Neutrophil (primary cell): ENCODE results near the gene S100A3.
"Not testable (repeated sequence)": the region's sequence is repeated elsewhere in the genome, so short reads cannot be mapped to it uniquely, and the experiment has no call there.

Experiments
- H3K27ac ChIP-seq: fragments of 200-600 bp; sonication (generic); 2 replicates; pipeline ENCODE4 v1.5.1; 2016; ENCODE audit warnings: mild to moderate bottlenecking, moderate library complexity
- H3K27me3 ChIP-seq: fragments of 200-600 bp; sonication (generic); 2 replicates; pipeline ENCODE4 v1.6.0; 2016; ENCODE audit warnings: mild to moderate bottlenecking
- H3K36me3 ChIP-seq: fragments of 200-600 bp; sonication (generic); 2 replicates; pipeline ENCODE4 v1.5.1; 2017
- H3K4me1 ChIP-seq, 2 experiments: fragments of 200-600 bp in 1 of 2; sonication (generic) in 1 of 2; 1 replicate in 1 of 2; 2 replicates in 1 of 2; pipeline versions ENCODE4 v1.5.1 to v1.6.1; 2013 to 2016; ENCODE audit warnings: low read depth in 1 of 2, low read length in 1 of 2, mild to moderate bottlenecking in 1 of 2, moderate library complexity in 1 of 2; ENCODE audit not compliant: control insufficient read depth in 1 of 2, insufficient read depth in 1 of 2
- H3K4me3 ChIP-seq, 2 experiments: fragments of 200-600 bp in 1 of 2; sonication (generic) in 1 of 2; 1 replicate in 1 of 2; 2 replicates in 1 of 2; pipeline ENCODE4 v1.5.1; 2013 to 2016; ENCODE audit warnings: low read depth in 1 of 2, low read length in 1 of 2, mild to moderate bottlenecking in 1 of 2, moderate library complexity in 1 of 2
- H3K9me3 ChIP-seq: fragments of 200-600 bp; sonication (generic); 2 replicates; pipeline ENCODE4 v1.5.1; 2016
- TF ChIP-seq, protein P1 (sequence below): fragments of 200-600 bp; sonication (generic); IDR thresholded peaks from 2 replicates; pipeline ENCODE4 v1.5.1; 2016; ENCODE audit warnings: antibody characterized with exemption

S100A3 gene

DNA sequence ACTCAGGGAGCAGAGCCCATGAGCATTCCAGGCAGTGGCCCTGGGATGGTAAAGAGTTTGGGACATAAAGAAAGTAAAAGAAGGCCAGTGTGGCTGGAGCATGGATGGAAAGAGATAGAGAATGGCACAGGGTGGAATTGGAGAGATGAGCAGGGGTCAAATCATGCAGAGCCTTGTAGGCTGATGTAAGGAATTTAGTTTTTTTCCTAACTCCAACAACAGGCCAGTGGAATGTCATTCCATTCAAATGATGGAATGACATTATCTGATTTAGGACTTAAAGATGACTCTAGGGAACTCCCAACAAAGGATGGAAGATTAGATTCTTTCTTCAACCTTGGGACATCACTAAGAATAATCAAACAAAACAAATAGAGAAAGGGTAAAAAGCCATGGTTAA lies 29.4 kb upstream of the S100A3 start:
- Histone ChIP-seq H3K27ac (no peak overlapping the region), H3K36me3 (no peaks in the 10 kb centered on the region)

DNA sequence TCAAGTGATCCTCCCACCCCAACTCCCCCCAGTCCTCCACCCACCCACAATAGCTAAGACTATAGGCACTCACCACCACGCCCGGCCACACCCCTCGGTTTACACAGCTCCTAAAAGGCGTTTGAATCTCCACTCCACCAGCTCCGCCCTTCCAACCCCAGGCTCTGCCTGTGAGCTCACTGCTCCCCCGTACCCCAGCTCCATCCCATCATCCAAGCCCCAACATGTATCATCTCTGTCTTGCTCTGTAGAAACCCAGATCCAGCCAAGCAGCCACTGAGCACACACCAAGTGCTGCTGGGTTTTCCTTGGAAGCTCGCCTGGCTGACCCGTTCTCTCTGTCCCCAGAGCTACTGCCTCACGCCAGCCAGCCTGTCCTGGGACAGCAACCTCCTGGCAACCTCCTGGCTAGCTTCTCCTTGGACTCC lies 28.6 kb upstream of the S100A3 start:
- H3K36me3 ChIP-seq: no peaks in the 10 kb centered on the region
- peaks cover 23% of the 10 kb centered on the region for H3K27me3 ChIP-seq
- H3K4me1 ChIP-seq: peaks cover 20 to 22% of the 10 kb centered on the region in 2 experiments
- no peak overlapping the region for H3K27ac ChIP-seq
- TF ChIP-seq, protein P1, sequence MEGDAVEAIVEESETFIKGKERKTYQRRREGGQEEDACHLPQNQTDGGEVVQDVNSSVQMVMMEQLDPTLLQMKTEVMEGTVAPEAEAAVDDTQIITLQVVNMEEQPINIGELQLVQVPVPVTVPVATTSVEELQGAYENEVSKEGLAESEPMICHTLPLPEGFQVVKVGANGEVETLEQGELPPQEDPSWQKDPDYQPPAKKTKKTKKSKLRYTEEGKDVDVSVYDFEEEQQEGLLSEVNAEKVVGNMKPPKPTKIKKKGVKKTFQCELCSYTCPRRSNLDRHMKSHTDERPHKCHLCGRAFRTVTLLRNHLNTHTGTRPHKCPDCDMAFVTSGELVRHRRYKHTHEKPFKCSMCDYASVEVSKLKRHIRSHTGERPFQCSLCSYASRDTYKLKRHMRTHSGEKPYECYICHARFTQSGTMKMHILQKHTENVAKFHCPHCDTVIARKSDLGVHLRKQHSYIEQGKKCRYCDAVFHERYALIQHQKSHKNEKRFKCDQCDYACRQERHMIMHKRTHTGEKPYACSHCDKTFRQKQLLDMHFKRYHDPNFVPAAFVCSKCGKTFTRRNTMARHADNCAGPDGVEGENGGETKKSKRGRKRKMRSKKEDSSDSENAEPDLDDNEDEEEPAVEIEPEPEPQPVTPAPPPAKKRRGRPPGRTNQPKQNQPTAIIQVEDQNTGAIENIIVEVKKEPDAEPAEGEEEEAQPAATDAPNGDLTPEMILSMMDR: no peak
- no peaks in the 10 kb centered on the region for H3K9me3 ChIP-seq
- H3K4me3 ChIP-seq: no peak overlapping the region

More for the DNA sequence above, 29.4 kb upstream of the S100A3 start:
- Histone ChIP-seq H3K4me1 (peaks cover 12 to 13% of the 10 kb centered on the region in 2 experiments), H3K9me3 (no peaks in the 10 kb centered on the region), H3K4me3 (no peak overlapping the region), H3K27me3 (peaks cover 23% of the 10 kb centered on the region)
- TF ChIP-seq, protein P1: no peak

DNA sequence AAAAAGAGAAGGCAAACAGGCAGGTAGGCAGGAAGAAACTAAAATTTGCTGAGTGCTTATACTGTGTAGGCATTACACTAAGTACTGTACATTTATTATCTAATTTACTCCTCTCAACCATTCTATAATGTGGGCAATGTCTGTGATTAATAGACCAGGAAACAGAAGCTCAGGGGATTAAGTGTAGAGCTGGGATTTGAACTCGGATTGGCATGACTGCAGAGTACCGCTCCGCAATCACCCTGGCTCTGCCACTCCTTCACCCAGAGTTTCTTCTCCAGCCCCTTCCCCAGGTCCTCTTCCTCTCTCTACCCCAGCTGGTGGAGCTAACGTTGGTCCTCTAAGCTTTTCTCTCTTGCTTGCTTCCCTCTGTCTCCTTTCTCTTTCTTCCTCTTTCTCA lies 28.1 kb upstream of the S100A3 start:
- TF ChIP-seq, protein P1: no peak
- no peaks in the 10 kb centered on the region for H3K36me3 ChIP-seq
- no peak overlapping the region for H3K27ac ChIP-seq
- H3K9me3 ChIP-seq: no peaks in the 10 kb centered on the region
- H3K4me1 ChIP-seq: peaks cover 25 to 27% of the 10 kb centered on the region in 2 experiments
- no peak overlapping the region for H3K4me3 ChIP-seq
- peaks cover 23% of the 10 kb centered on the region for H3K27me3 ChIP-seq

DNA sequence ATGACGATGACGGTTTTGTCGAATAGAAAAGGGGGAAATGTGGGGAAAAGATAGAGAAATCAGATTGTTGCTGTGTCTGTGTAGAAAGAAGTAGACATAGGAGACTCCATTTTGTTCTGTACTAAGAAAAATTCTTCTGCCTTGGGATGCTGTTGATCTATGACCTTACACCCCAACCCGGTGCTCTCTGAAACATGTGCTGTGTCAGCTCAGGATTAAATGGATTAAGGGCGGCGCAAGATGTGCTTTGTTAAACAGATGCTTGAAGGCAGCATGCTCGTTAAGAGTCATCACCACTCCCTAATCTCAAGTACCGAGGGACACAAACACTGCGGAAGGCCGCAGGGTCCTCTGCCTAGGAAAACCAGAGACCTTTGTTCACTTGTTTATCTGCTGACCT lies 26.4 kb upstream of the S100A3 start:
- not testable (repeated sequence) for H3K36me3 ChIP-seq, H3K9me3 ChIP-seq, H3K27ac ChIP-seq, H3K4me3 ChIP-seq
- peaks cover 34 to 35% of the 10 kb centered on the region in 2 experiments for H3K4me1 ChIP-seq
- peaks cover 23% of the 10 kb centered on the region for H3K27me3 ChIP-seq

DNA sequence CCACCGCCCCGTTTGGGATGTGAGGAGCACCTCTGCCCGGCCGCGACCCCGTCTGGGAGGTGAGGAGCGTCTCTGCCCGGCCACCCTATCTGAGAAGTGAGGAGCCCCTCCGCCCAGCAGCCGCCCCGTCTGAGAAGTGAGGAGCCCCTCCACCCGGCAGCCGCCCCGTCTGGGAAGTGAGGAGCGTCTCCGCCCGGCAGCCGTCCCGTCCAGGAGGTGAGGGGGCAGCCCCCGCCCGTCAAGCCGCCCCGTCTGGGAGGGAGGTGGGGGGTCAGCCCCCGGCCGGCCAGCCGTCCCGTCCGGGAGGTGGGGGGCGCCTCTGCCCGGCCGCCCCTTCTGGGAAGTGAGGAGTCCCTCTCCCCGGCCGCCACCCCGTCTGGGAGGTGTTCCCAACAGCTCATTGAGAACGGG lies 26.0 kb upstream of the S100A3 start:
- H3K9me3 ChIP-seq, H3K27ac ChIP-seq, H3K4me3 ChIP-seq, H3K36me3 ChIP-seq: not testable (repeated sequence)
- Histone ChIP-seq H3K4me1 (peaks cover 34 to 35% of the 10 kb centered on the region in 2 experiments), H3K27me3 (peaks cover 23% of the 10 kb centered on the region)

DNA sequence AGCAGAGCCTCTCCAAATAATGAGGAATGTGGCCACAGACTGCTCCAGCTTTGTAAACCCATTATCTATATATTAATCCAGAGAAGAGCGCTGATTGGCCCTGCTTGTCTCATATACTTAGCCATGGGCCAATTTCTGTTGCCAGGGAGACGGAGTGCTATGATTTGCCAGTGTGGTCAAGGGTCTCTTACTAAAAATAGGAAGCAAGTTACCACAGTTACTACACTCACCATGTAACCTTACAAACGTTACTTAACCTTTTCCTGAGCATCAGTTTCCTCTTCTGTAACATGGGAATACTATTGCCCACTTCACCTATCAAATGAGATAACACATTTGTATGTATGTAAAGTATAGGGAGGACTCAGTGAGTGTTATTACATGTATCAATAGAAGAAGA lies 24.3 kb upstream of the S100A3 start:
- no peaks in the 10 kb centered on the region for H3K9me3 ChIP-seq
- peaks cover 11% of the 10 kb centered on the region for H3K27me3 ChIP-seq
- peak overlapping the region; percentile 74 for H3K27ac ChIP-seq
- H3K4me1 ChIP-seq: peaks cover 41% of the 10 kb centered on the region in 2 experiments
- H3K36me3 ChIP-seq: no peaks in the 10 kb centered on the region
- TF ChIP-seq, protein P1: no peak
- peak overlapping the region in 1 of 2 experiments; percentile 26 for H3K4me3 ChIP-seq

DNA sequence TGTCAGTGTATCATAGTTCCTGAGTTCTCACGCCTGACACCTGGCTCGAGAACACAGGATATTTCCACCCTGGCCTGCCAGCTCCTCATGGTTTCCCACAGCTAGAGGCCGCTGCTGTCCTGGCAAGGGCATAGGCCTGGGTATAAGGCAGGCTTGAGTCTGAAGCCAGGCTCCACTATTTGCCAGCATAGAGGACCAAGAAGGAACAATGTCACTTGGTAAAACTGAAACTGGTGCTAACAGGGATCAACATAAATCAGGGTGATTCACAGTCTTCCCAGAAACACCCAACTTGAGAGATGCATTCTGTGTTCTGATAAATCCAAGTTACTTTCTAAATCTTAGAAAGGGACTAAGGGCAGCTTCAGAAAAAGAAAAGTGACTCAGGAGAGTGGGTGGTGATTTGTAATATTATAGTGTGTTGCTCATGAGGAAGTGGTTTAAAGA lies 23.5 kb upstream of the S100A3 start:
- no peak overlapping the region for H3K4me3 ChIP-seq
- peak overlapping the region; percentile 74 for H3K27ac ChIP-seq
- no peaks in the 10 kb centered on the region for H3K9me3 ChIP-seq
- peaks cover 3% of the 10 kb centered on the region for H3K27me3 ChIP-seq
- peaks cover 49% of the 10 kb centered on the region in 2 experiments for H3K4me1 ChIP-seq
- no peaks in the 10 kb centered on the region for H3K36me3 ChIP-seq
- TF ChIP-seq, protein P1: peak; percentile 28
